IPS-NIHi11 (cell line): Measurements from ENCODE around the gene NPC1.
"Not testable (repeated sequence)": the region's sequence is repeated elsewhere in the genome, so short reads cannot be mapped to it uniquely, and the experiment has no call there.

ENCODE experiments used
- DNase-seq: peaks from one replicate; pipeline ENCODE4 v3.0.0; 2012; ENCODE audit warnings: mixed read lengths, low spot score

NPC1 gene

DNA sequence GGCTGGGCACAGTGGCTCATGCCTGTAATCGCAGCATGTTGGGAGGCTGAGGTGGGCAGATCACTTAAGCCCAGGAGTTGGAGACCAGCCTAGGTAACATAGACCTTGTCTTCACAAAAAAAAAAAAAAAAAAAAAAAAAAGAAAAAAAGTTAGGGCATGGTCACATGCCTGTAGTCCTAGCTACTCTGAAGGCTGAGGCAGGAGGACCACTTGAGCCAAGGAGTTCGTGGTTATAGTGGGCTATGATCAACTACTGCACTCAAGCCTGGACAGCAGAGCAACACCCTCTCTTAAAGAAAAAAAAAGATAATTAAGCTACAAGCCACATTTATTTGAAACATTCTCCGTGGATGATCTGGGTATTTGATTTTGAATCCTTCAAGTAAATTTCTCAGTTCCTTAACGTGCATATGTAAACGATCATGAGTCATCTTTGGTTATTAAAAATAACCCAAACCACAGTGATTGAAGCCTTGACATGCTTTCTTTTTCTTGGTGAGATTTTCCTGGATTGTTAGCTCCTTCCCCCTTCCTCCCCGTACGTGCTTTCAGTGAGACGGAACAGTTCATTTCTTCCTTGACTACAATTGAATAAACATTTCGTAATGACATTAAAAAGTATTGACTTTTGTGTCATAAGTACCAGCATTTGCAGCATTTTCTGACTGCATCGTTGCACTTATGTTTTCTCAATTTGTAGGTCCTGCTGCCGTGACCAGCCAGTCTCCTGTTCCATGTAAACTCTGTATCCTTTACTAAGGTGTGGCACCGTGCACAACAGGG, 62.7 kb downstream of the NPC1 start:
- no peak for DNase-seq

DNA sequence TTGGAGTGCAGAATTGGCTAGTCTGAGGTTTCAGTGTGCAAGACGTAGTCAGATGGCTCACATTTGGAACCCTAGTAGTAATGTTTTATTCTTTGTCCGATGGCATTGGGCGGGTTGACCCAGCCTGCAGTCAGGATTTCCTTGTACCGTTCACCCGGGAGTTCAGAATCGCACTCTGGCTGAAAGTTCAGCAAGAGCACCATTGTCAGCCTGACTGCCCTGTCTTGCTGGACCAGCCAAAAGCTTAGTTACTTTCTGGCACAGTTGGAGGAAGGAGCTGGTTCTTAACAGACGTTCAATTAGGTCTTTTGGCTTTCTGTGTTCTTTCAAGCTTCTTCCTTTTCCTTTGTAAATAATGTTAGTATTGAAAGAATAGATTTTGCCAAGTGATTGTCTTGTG, 64.4 kb downstream of the NPC1 start:
- DNase-seq, result no peak

DNA sequence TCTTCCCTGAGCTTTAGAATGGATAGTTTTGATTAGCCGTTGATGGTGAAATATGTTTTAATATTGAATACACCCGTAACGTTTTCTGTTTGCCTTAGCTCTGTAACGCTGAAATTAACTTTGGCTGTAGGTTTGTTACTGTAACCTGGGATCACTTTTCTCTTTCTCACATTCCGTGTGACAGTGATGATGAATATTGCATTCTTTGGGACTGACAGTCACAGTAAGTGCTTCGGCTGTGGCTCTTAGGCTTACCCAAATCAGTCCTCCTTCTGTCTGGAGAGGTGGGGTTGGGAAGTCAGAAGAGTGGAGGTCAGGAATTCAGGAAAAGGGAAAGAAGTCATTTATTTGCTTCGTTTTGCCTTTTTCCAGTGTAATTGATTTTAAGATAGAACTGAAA, 65.0 kb downstream of the NPC1 start:
- no peak for DNase-seq

- no peak for DNase-seq
Measured at GRCh38 chr18:23519734-23520133, 66.6 kb downstream of the NPC1 start.

- peak; percentile 81 for DNase-seq
Measured at GRCh38 chr18:23515911-23516546, 70.3 kb downstream of the NPC1 start.

- DNase-seq, result no peak
Measured at GRCh38 chr18:23512641-23513040, 73.7 kb downstream of the NPC1 start.

- not testable (repeated sequence) for DNase-seq
Measured at GRCh38 chr18:23512216-23512615, 74.1 kb downstream of the NPC1 start.

DNA sequence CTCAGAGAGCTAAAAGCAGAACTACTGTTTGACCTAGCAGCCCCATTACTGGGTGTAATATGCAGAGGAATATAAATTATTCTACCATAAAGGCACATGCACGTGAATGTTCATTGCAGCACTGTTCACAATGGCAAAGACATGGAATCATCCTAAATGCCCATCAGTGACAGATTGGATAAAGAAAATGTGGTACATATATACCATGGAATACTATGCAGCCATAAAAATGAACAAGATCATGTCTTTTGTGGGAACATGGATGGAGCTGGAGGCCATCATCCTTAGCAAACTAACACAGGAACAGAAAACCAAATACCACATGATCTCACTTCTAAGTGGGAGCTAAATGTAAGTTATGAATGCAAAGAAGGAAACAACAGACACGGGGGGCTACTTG, 75.4 kb downstream of the NPC1 start:
- DNase-seq, result not testable (repeated sequence)

DNA sequence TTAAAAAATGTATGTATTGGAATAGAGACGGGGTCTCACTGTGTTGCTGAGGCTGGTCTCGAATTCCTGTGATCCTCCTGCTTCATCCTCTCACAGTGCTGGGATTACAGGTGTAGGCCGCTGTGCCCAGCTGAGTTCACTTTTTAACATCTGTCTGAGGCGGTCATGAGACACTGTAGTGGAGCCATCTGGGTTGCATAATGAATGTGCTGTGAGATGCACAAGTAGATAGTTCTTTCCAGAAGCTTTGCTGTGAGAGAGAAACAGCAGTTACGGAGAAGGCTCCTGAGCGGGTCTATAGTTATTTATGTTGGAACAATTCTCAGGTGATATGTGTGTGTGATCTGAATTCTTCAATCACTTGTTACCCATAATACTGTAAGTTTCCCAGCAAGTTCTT, 79.9 kb downstream of the NPC1 start:
- DNase-seq, result no peak

DNA sequence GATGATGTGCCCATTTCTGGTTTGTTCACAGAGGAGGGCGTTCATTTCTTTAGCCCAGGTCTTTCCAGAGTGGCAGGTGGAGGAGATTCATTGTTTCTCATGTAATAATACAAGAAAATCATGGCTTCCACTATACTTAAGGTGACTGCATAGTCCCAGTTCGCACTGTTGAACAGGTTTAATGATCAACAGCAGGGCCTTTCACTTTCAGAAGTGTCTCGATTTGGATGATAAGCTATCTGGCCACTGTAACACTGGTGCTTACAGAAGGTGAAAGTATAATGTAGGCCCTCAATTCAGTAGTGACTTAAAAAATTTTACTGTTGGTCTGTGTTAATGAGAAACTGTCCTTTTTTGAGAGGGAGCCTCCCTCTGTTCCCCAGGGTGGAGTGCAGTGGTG, 81.6 kb downstream of the NPC1 start:
- DNase-seq, result no peak

DNA sequence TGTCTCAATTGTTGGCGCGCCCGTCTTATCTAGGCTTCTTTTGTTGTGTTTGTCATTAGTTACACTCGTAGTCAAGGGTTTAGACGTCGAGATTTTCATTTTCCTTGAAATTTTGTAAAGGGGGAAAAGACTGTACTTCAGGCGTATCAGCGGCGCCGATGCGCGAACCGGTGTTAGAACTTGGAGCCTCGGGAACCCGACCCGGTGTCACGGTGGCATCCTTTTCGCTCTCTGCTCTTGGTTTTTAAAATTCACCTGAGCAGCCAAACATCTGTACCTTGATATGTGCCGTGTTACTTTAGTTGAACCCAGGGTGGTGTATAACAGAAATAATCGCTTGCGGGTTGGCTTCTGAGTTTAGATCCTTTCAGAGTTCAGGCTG, 82.4 kb downstream of the NPC1 start:
- no peak for DNase-seq

- peak; percentile 98 for DNase-seq
Measured at GRCh38 chr18:23503038-23503962, 83.0 kb downstream of the NPC1 start, which contains the start of gene RMC1. Gene RMC1, plus strand, starts transcription at chr18:23503511. Its CDS starts 108 bp downstream, at chr18:23503619.

GRCh38 chr18:23502516-23503037, 83.7 kb downstream of the NPC1 start:
- DNase-seq, result no peak

- DNase-seq, result no peak
Measured at GRCh38 chr18:23501626-23502025, 84.7 kb downstream of the NPC1 start.

DNA sequence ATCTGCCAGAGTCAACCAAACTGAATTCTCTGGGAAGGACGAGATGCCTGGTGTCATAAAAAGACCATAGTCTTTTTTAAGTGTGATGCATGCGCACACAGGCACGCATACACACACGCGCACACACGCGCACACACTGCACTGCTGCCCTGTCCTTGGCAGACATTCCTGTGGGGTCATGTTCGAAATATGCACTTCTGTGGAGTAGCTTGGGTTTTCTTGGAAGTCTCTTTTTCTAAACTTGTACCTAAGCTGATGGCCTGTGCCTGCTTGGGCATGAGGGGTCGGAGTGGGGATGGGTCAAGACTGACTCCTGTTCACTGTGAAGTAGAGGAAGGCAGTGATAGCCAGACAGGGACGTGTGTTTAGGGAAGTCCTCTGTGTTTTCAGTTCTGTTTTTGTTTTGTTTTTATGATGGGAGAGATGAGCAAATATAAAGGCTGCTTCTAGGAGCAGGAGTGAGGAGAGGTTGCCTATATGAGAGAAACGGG, 87.0 kb downstream of the NPC1 start:
- DNase-seq, result no peak

DNA sequence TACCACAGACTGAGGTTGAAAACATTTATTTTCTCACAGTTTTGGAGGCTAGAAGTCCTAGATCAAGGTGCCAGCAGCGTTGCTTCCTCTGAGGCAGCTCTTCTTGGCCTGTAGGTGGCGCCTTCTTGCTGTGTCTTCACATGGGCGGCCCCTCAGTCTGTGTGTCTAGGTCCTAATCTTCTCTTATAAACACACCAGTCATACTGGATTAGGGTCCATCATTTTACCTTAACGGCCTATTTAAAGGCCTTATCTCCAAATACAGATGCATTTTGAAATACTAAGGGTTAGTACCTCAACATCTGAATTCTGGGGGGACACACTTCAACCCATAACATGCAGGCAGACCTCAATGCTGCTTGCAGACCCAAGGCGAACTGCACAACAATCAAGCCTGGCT, 87.4 kb downstream of the NPC1 start:
- DNase-seq, result peak; percentile 64

DNA sequence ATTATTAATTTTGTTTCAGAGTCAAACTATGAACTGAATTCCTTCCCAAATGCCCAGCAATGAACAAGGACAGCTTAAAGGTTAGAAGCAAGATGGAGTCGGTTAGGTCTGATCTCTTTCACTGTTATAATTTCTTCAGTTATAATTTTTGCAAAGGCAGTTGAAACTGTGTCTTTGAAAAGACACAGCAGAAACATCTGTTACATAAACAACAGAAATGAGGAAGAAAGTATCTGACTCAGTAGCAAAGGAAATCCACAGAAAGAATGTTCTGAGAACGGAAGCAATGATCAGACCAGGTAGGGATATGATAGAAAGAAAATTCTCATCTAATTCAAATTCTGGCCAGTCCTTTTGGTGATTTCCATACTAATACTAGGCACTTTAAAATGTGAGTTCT, 88.2 kb downstream of the NPC1 start:
- DNase-seq, result no peak

DNA sequence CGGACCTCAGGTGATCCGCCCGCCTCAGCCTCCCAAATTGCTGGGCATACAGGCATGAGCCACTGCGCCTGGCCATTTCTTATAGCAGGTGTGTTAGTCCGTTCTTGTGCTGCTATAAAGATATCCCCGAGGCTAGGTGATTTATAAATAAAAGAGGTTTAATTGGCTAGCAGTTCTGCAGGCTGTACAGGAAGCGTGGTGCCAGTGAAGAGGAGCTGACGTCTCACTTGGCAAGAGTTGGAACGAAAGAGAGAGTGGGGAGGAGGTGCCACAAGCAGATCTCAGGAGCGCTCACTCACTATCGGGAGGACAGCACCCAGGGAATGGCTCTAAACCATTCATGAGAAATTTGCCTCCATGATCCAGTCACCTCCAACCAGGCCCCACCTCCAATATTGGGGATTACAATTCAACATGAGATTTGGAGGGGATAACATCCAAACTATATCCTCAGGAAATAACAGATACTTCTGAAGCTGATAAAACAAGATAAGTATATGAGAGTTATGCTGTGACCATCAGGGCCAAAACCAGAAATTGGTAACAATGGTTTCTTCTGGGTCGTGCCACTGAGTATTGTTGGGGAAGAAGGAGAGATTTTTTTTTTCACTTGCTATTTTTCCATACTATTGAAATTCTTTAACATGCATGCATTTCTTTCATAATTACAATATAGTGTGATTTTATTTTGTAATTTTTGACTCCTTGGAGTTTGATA, 90.4 kb downstream of the NPC1 start:
- DNase-seq, result no peak

DNA sequence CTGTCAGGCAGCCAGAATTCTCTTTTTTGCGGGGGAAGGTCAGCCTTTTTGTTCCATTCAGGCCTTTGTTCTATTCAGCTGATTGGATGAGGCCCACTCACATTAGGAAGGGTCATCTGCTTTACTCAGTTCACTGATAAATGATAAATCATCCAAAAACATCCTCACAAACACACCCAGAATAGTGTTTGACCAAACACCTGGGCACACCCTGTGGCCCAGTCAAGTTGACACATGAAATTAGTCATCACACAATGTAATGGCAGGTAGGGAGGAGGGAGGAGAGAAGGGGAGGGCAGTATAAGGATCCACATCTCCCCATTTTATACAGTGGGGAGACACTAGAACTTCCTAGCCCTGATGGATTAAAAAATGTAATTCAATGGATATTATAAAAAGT, 91.3 kb downstream of the NPC1 start:
- no peak for DNase-seq

- no peak for DNase-seq
Measured at GRCh38 chr18:23493654-23494053, 92.7 kb downstream of the NPC1 start.

- DNase-seq, result not testable (repeated sequence)
Measured at GRCh38 chr18:23489586-23489985, 96.7 kb downstream of the NPC1 start.
